GM08714 (cell line): Measurements from ENCODE around the gene QKI.
"Not testable (repeated sequence)": the region's sequence is repeated elsewhere in the genome, so short reads cannot be mapped to it uniquely, and the experiment has no call there.

Experiments used
- H3K4me3 ChIP-seq: fragments of 200-500 bp; sonication (Bioruptor generic); 2 replicates; pipeline ENCODE4 v1.5.1; 2014; ENCODE audit warnings: mild to moderate bottlenecking, low read length, inconsistent platforms
- ZNF274 ChIP-seq: IDR thresholded peaks from 2 replicates; pipeline ENCODE4 v1.6.1; 2012; ENCODE audit warnings: mild to moderate bottlenecking, low read depth, low read length

QKI gene

GRCh38 chr6:163460307-163460782 lies 45.8 kb downstream of the QKI start:
- TF ChIP-seq ZNF274: no peak

DNA sequence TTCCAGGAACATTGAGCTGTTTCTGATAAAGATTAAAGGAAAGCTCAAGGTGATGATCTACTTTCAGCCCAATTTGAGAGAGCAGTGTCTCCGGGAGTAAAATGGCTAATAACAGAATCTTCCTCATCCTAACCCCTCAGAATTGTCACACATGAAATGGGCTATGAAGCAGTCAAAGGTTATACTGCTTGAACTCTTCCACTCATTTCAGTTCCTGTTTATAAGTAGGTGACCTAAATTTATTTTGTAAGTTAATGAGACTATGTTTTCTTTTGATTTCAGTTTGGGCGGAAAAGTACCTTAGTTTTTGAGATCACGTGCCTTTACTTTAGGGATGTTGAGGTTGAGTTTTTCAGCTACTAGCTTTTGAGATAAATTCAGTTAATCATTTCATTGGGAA lies 47.2 kb downstream of the QKI start:
- TF ChIP-seq ZNF274: no peak
- no peak overlapping the region for H3K4me3 ChIP-seq

More at GRCh38 chr6:163460307-163460782, 45.8 kb downstream of the QKI start:
- H3K4me3 ChIP-seq: peak overlapping the region; percentile 77

GRCh38 chr6:163463180-163463579 lies 48.7 kb downstream of the QKI start:
- no peak for TF ChIP-seq ZNF274
- H3K4me3 ChIP-seq: no peak overlapping the region

DNA sequence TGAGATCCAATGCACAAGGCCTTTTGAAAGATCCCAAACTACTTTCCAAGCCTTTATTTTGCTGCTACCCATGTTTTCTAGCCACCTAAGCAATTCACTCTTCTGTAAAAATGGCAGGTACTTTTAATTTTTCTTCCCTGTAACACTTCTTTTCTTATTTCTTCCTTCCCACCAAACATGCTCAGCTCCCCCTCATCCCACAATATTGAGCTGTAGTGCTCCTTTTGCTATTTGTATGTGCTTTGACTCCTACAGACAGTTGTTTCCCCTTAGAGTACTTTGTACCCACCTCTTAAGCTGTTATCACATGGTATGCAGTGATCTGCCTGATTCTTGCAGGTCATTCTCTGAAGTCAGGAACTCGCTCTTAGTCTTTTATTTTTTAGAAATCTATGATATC lies 49.3 kb downstream of the QKI start:
- TF ChIP-seq ZNF274: no peak
- no peak overlapping the region for H3K4me3 ChIP-seq

GRCh38 chr6:163466839-163467390 lies 52.4 kb downstream of the QKI start:
- no peak for TF ChIP-seq ZNF274
- no peak overlapping the region for H3K4me3 ChIP-seq

DNA sequence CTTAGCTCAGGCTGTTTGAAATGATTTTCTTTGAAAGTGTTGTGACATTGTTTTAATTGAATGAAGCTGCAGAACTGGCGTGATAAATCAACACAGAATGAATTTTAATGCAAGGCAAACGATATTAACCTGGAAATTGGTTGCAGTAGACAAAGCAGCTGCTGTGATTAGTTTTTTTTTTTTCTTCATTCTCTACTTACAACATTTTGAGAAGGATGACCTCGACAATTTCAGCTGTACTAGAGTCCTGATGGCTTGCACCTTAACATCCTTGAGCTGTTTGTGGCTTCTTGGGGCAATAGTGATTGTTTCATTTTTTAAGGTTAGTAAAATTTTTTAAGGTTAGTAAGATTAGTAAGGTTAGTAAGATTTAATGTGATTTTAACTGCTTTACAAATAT lies 54.2 kb downstream of the QKI start:
- no peak overlapping the region for H3K4me3 ChIP-seq
- no peak for TF ChIP-seq ZNF274

DNA sequence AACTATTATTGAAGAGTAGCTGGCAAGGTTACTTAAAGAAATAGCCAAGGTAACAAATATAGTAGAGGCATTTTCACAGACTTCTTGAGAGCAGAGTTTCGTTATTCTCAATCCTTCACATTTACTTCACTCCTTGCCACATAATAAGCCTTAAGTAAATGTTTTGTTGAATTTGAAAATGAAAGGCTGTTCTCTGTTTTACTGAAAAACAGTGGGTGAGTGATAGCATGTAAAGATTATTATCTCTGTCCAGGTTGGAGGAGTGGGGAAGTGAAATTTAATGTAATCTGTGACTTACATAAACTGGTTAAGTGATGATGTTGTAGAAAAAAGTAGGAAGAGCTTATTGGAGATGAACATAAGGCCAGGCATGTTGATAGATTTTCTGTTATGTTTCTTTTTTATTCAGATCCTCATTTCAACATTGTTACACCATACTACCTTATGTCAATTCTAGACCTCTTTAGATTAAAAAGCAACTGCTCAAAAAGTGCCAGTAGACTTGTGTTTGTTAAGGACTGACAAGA lies 55.0 kb downstream of the QKI start:
- no peak for TF ChIP-seq ZNF274
- no peak overlapping the region for H3K4me3 ChIP-seq

- no peak for TF ChIP-seq ZNF274
- H3K4me3 ChIP-seq: no peak overlapping the region
Observed at GRCh38 chr6:163470611-163471010, 56.1 kb downstream of the QKI start.

GRCh38 chr6:163474581-163474980 lies 60.1 kb downstream of the QKI start:
- H3K4me3 ChIP-seq: no peak overlapping the region
- no peak for TF ChIP-seq ZNF274

DNA sequence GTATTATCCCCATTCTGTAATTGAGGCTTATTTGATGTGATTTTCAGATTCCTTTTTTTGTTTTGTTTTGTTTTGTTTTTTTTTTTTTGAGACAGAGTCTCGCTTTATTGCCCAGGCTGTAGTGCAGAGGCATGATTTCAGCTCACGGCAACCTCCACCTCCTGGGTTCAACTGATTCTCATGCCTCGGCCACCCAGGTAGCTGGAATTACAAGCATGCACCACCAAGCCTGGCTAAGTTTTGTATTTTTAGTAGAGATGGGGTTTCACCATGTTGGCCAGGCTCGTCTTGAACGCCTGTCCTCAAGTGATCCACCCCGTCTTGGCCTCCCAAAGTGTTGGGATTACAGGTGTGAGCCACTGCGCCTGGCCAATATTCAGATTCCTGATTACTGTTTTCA lies 62.4 kb downstream of the QKI start:
- not testable (repeated sequence) for H3K4me3 ChIP-seq

DNA sequence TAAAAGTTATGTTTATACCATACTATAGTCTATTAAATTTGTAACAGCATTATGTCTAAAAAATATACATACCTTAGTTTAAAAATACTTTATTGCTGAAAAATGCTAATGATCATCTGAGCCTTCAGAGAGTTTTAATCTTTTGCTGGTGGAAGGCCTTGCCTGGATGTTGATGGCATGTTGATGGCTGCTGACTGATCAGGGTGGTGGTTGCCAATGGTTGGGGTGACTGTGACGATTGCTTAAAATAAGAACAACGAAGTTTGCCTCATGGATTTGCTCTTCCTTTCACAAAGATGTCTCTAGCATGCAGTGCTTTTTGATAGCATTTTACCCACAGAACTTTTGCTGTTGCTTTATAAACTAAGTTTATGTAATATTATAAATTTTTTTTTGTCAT lies 68.6 kb downstream of the QKI start:
- no peak for TF ChIP-seq ZNF274
- H3K4me3 ChIP-seq: no peak overlapping the region

- TF ChIP-seq ZNF274: no peak
- H3K4me3 ChIP-seq: no peak overlapping the region
Observed at GRCh38 chr6:163485388-163485851, 70.9 kb downstream of the QKI start.

DNA sequence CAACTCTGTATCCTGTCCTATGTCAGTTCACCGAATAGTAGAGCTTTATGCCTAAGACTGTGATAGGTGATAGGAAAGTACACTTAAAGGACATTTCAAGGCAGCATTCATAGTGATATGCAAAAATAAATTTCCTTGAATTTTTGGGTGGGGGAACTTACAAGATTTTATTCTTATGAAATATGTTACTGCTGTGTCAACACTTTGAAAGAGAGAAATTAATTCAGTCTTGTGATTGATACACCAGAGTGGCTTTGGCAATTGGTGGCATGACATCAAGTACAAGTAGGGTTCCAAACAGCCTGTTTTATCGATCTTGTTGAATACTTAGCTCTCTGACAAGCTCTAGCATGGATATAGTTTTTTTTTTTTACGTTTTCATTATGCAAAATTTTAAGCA lies 72.3 kb downstream of the QKI start:
- no peak for TF ChIP-seq ZNF274
- H3K4me3 ChIP-seq: no peak overlapping the region

DNA sequence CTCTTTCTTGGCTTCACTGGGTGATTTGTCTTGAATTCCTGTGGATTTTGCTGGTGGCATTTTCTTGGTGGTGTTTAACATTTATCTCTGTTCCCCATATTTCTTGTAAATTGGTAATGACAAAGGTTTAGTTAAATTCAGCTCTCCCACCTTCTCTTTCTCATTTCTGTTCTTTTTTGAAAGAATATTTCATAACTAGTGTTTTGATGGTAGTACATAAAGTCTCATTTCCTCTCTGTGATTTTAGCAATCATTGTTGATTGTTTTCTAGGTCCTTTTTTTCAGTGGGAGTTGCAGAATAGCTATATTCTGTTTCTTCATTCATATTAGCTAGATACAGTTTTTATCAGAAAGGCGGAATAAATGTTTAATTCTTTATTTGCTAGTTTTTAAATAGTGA lies 73.1 kb downstream of the QKI start:
- no peak for TF ChIP-seq ZNF274
- no peak overlapping the region for H3K4me3 ChIP-seq

- no peak for TF ChIP-seq ZNF274
- H3K4me3 ChIP-seq: no peak overlapping the region
Observed at GRCh38 chr6:163489584-163489983, 75.1 kb downstream of the QKI start.

GRCh38 chr6:163490826-163491577 lies 76.5 kb downstream of the QKI start:
- no peak overlapping the region for H3K4me3 ChIP-seq
- TF ChIP-seq ZNF274: no peak
